K562 (cell line): ENCODE measurements around the gene TRPM4. TPM values are rescaled to one million over a fixed set of nuclear protein-coding genes. Genes with fewer than 3 reads are reported as not detected.

Source experiments
- ATAC-seq: fragments of 200-7000 bp; cut with Tn5 transposase; 3 replicates; pipeline ENCODE4 v1.9.1; 2020; ENCODE audit warnings: moderate library complexity
- BruUV-seq: library from RNA; stranded (reverse); fragments of 400-500 nt; replicated peaks from 2 replicates; lab custom pipeline; 2021; lab: Mats Ljungman, UMichigan
- CTCF ChIA-PET: fragments of 300-600 bp; formaldehyde crosslinking; extraction: SDS; loops from one replicate; lab custom pipeline; 2021; ENCODE audit warnings: low intra/inter-chr PET ratio; lab: Yijun Ruan, JAX
- POLR2A ChIA-PET: fragments of 300-600, 350-650 bp; sonication (Branson Sonifier 250); formaldehyde crosslinking; extraction: SDS; loops from one replicate; lab custom pipeline; 2021; ENCODE audit warnings: antibody characterized with exemption, inconsistent platforms; lab: Yijun Ruan, JAX
- DNase-seq, 4 experiments: peaks; one replicate each; pipeline versions ENCODE4 v3.0.0 to v3.0.0-alpha.2; 2011 to 2018; ENCODE audit warnings: low spot score in 3 of 4, mixed read lengths in 3 of 4; ENCODE audit errors: extremely low read depth in 1 of 4
- FAIRE-seq: peaks from 2 replicates; lab custom pipeline; 2011; peaks lifted over from hg19 to GRCh38; lab: Jason Lieb, UNC
- H2AFZ ChIP-seq: 2 replicates; pipeline ENCODE4 v1.6.0; 2011; ENCODE audit warnings: low read depth, low read length, control low read depth, inconsistent platforms
- H3K27ac ChIP-seq: fragments of 200-600 bp; 3 replicates; pipeline ENCODE4 v1.8.0; 2011; ENCODE audit warnings: low read depth, mild to moderate bottlenecking, control low read depth, inconsistent platforms, low read length, moderate library complexity, mixed read lengths; ENCODE audit errors: extremely low read depth
- H3K27me3 ChIP-seq, 2 experiments: fragments of 300-600 bp in 1 of 2; 2 replicates in 1 of 2; 3 replicates in 1 of 2; pipeline versions ENCODE4 v1.6.0 to v1.8.0; 2011; ENCODE audit warnings: inconsistent platforms in 2 of 2, low read length in 2 of 2, mild to moderate bottlenecking in 1 of 2, mixed read lengths in 1 of 2, moderate library complexity in 1 of 2; ENCODE audit not compliant: control insufficient read depth in 2 of 2, insufficient read depth in 2 of 2
- H3K36me3 ChIP-seq: fragments of 300-600 bp; 3 replicates; pipeline ENCODE4 v1.8.0; 2011; ENCODE audit warnings: mild to moderate bottlenecking, low read length, inconsistent platforms; ENCODE audit not compliant: control insufficient read depth, insufficient read depth
- H3K4me1 ChIP-seq, 2 experiments: fragments of 200-600 bp in 1 of 2; replicated peaks in 1 of 2; 2 replicates in 1 of 2; 3 replicates in 1 of 2; pipeline versions ENCODE4 v1.5.1 to v1.8.0; 2011; ENCODE audit warnings: inconsistent platforms in 2 of 2, low read length in 2 of 2, mild to moderate bottlenecking in 1 of 2, mixed read lengths in 1 of 2, moderate library complexity in 1 of 2; ENCODE audit not compliant: control insufficient read depth in 2 of 2, insufficient read depth in 2 of 2
- H3K4me2 ChIP-seq: 2 replicates; pipeline ENCODE4 v1.6.1; 2011; ENCODE audit warnings: low read length, control low read depth, inconsistent platforms, mixed read lengths; ENCODE audit not compliant: insufficient read depth
- H3K4me3 ChIP-seq: fragments of 200-600 bp; sonication (generic), shearing (Covaris generic); 2 replicates; pipeline ENCODE4 v1.5.1; 2016; ENCODE audit warnings: control low read depth, inconsistent platforms
- H3K79me2 ChIP-seq: fragments of 200-600 bp; 3 replicates; pipeline ENCODE4 v1.8.0; 2011; ENCODE audit warnings: low read length, inconsistent platforms; ENCODE audit not compliant: control insufficient read depth, insufficient read depth
- H3K9ac ChIP-seq, 2 experiments: 2 replicates each; pipeline versions ENCODE4 v1.6.0 to v1.6.1; 2011; ENCODE audit warnings: low read depth in 2 of 2, low read length in 2 of 2, control low read depth in 1 of 2, inconsistent platforms in 1 of 2, mild to moderate bottlenecking in 1 of 2, mixed read lengths in 1 of 2; ENCODE audit not compliant: insufficient read depth in 1 of 2
- H3K9me1 ChIP-seq: one replicate; pipeline ENCODE4 v1.6.0; 2011; ENCODE audit warnings: inconsistent platforms, mild to moderate bottlenecking, low read length, moderate library complexity; ENCODE audit not compliant: control insufficient read depth, insufficient read depth
- H3K9me3 ChIP-seq: replicated peaks from 2 replicates; pipeline ENCODE4 v1.5.1; 2011; ENCODE audit warnings: low read depth, low read length, inconsistent platforms; ENCODE audit not compliant: control insufficient read depth, insufficient read depth
- H4K20me1 ChIP-seq: replicated peaks from 2 replicates; pipeline ENCODE4 v1.6.1; 2011; ENCODE audit warnings: low read length, inconsistent platforms, mixed read lengths; ENCODE audit not compliant: control insufficient read depth, insufficient read depth
- FIP1L1 ChIP-seq: fragments of 200-400 bp; formaldehyde crosslinking; IDR thresholded peaks from 2 replicates; pipeline ENCODE4 v1.6.1; 2018; ENCODE audit warnings: mild to moderate bottlenecking, low read depth, low read length; ENCODE audit not compliant: poor library complexity, severe bottlenecking
- FOXJ3 ChIP-seq: sonication (generic); formaldehyde crosslinking; IDR thresholded peaks from 2 replicates; pipeline ENCODE4 v1.4.0; 2020; ENCODE audit warnings: mild to moderate bottlenecking, missing genetic modification reagents
- HNRNPLL ChIP-seq: fragments of 200-400 bp; formaldehyde crosslinking; IDR thresholded peaks from 2 replicates; pipeline ENCODE4 v1.6.1; 2017; ENCODE audit warnings: low read length, low read depth, mild to moderate bottlenecking; ENCODE audit not compliant: poor library complexity, severe bottlenecking
- NCOA4 ChIP-seq: fragments of 450-650 bp; IDR thresholded peaks from 2 replicates; pipeline ENCODE4 v1.6.1; 2018; ENCODE audit warnings: mild to moderate bottlenecking; ENCODE audit not compliant: partially characterized antibody
- NR2C2 ChIP-seq, 2 experiments: fragments of 200-800 bp in 1 of 2; sonication (Bioruptor generic) in 1 of 2; sonication (generic) in 1 of 2; formaldehyde crosslinking in 1 of 2; IDR thresholded peaks; 2 replicates each; pipeline versions ENCODE4 v1.6.1 to v1.8.0; 2016 to 2022; ENCODE audit warnings: mild to moderate bottlenecking in 1 of 2, missing compliant biosample characterization in 1 of 2, missing genetic modification characterization in 1 of 2, missing genetic modification reagents in 1 of 2
- PRDM10 ChIP-seq: fragments of 450-650 bp; IDR thresholded peaks from 2 replicates; pipeline ENCODE4 v1.6.1; 2018; ENCODE audit not compliant: partially characterized antibody
- RBM39 ChIP-seq: fragments of 200-400 bp; formaldehyde crosslinking; optimal IDR thresholded peaks from 2 replicates; pipeline ENCODE3; 2018; ENCODE audit warnings: low read depth, low read length
- ZNF449 ChIP-seq: fragments of 250-450 bp; sonication (Bioruptor Pico); IDR thresholded peaks from 2 replicates; pipeline ENCODE4 v1.8.0; 2022; ENCODE audit warnings: moderate library complexity, mild to moderate bottlenecking, inconsistent platforms
- ZNF586 ChIP-seq: fragments of 450-650 bp; formaldehyde crosslinking; conservative IDR thresholded peaks from 2 replicates; pipeline ENCODE4 v1.4.0; 2020; ENCODE audit warnings: mild to moderate bottlenecking, moderate library complexity
- ZZZ3 ChIP-seq: fragments of 450-650 bp; IDR thresholded peaks from 2 replicates; pipeline ENCODE4 v1.6.1; 2016; ENCODE audit warnings: antibody characterized with exemption, mild to moderate bottlenecking, moderate library complexity
- WGBS: fragments of 100-300 bp; shearing (Covaris generic); methylation state at CpG from one replicate; pipeline ENCODE4 v1.1.6; 2016; ENCODE audit warnings: low coverage, mixed read lengths; ENCODE audit not compliant: insufficient coverage; ENCODE audit errors: missing lambda C conversion rate; 5-methylcytosine and 5-hydroxymethylcytosine counted together
- in situ Hi-C: fragments of 300-500 bp; cut with MboI; formaldehyde crosslinking; loops from 4 replicates; pipeline ENCODE4 v1.15.0; 2018; ENCODE audit warnings: inconsistent platforms, mixed read lengths
- intact Hi-C: fragments of 100-400 bp; cut with micrococcal nuclease; formaldehyde crosslinking; loops from 2 replicates; pipeline ENCODE4 v1.14.2; 2022
- polyA plus RNA-seq, 8 experiments: library from polyadenylated mRNA; depleted of rRNA in 4 of 8; stranded (reverse) in 5 of 8; unstranded in 3 of 8; fragments of >200 nt; fragmentation: Nextera tagmentation in 2 of 8; fragmentation: Illumina TruSeq in 1 of 8; extraction: Ambion mirVana in 2 of 8; extraction: Trizol in 1 of 8; gene quantifications; 2 replicates each; pipeline versions ENCODE4 v1.2.1 to v1.2.3, GENCODE V29; 2011 to 2014; ENCODE audit warnings: inconsistent platforms in 1 of 8, missing spikeins in 1 of 8
- total RNA-seq, 7 experiments: library from RNA; depleted of rRNA in 6 of 7; stranded (reverse); fragments of >200 nt in 6 of 7; fragmentation: Illumina TruSeq in 2 of 7; extraction: Trizol in 2 of 7; gene quantifications; 2 replicates each; pipeline versions ENCODE4 v1.2.1 to v1.2.3, GENCODE V29; 2011 to 2021; ENCODE audit warnings: low replicate concordance in 1 of 7
- TF ChIP-seq, protein P1 (sequence below): fragments of 200-800 bp; sonication (Bioruptor generic); IDR thresholded peaks from 2 replicates; pipeline ENCODE4 v1.6.1; 2017; ENCODE audit warnings: missing genetic modification characterization, missing compliant biosample characterization

TRPM4 gene
- total and polyA plus RNA-seq, 9 of the 15 experiments (the other 6 are each of a cell fraction or from before 2014, with no cell fraction given) = 6.5 to 45.4 (median 15.2) TPM

DNA sequence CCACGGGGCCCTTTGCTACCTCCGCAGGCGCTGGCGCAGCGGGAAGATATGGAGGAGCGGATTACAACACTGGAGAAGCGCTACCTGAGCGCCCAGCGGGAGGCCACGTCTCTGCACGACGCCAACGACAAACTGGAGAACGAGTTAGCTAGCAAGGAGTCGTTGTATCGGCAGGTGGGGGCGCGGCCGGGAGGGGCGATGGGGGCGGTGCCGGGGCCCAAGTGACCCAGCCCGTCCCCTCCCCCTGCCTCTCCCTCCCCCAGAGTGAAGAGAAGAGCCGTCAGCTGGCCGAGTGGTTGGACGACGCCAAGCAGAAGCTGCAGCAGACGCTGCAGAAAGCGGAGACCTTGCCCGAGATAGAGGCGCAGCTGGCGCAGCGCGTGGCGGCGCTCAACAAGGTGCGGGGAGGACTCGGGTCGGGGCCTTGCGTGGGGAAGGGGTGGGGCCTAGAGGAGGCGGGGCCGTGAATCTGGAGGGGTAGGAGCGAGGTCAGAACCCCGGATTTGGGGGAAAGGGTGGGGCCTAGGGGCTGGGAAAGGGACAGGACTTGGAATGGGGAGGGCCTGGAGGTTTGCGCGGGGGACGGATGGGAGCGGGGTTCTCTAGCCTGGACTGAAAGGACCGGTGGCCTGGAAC is 24.5 kb upstream of the TRPM4 start:
- H3K9me1 ChIP-seq = no peaks in the 10 kb centered on the region
- peak overlapping the region; percentile 23 for H3K4me3 ChIP-seq
- in situ Hi-C loops (no loop called here), intact Hi-C loops (no loop called here)
- H4K20me1 ChIP-seq = no peaks in the 10 kb centered on the region
- DNase-seq (peak; percentile 38 to 56 (median 43)), ATAC-seq (peak; percentile 22), FAIRE-seq (no peak)
- H3K4me2 ChIP-seq = peak overlapping the region; percentile 62
- no peaks in the 10 kb centered on the region for H3K9me3 ChIP-seq
- peak overlapping the region in 1 of 2 experiments; percentile 59; a peak in 2 of 4 replicates for H3K9ac ChIP-seq
- 66% methylated on average over 15 of the region's 49 CpGs for WGBS
- H2AFZ ChIP-seq = peak overlapping the region; percentile 89; the same call in 1 of the 2 replicates
- peaks cover 17% of the 10 kb centered on the region; the same call in 2 of the 3 replicates for H3K79me2 ChIP-seq
- ChIA-PET POLR2A (interaction anchor here (0.5 to 0.6 kb wide), 3 partner anchors 10 to 29 kb away, joined by 3 read pairs; no protein-coding TSS in a partner anchor), CTCF (no interaction called here)
- no TSS peak for BruUV-seq
- no peaks in the 10 kb centered on the region for H3K27me3 ChIP-seq
- H3K36me3 ChIP-seq = peaks cover 60% of the 10 kb centered on the region; the same call in 2 of the 3 replicates
- no peak overlapping the region; the same call in 2 of the 3 replicates for H3K27ac ChIP-seq
- H3K4me1 ChIP-seq = peaks cover 22 to 68% of the 10 kb centered on the region in 2 experiments
- TF ChIP-seq HNRNPLL = peak; percentile 21
- TF ChIP-seq ZNF449 (CRISPR knock-in tag) = no peak
- TF ChIP-seq, protein P1, sequence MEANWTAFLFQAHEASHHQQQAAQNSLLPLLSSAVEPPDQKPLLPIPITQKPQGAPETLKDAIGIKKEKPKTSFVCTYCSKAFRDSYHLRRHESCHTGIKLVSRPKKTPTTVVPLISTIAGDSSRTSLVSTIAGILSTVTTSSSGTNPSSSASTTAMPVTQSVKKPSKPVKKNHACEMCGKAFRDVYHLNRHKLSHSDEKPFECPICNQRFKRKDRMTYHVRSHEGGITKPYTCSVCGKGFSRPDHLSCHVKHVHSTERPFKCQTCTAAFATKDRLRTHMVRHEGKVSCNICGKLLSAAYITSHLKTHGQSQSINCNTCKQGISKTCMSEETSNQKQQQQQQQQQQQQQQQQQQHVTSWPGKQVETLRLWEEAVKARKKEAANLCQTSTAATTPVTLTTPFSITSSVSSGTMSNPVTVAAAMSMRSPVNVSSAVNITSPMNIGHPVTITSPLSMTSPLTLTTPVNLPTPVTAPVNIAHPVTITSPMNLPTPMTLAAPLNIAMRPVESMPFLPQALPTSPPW (CRISPR knock-in tag) = 0 out of 2 replicates have a peak, but pooled peaks have one; percentile 59
- TF ChIP-seq ZZZ3 = no peak
- TF ChIP-seq NCOA4 = no peak
- TF ChIP-seq FOXJ3 (CRISPR knock-in tag) = no peak
- peak; percentile 82 for TF ChIP-seq PRDM10
- peak; percentile 6 for TF ChIP-seq FIP1L1
- no peak for TF ChIP-seq ZNF586
- TF ChIP-seq NR2C2 (CRISPR knock-in tag; IDR thresholded peaks at IDR 0.05) = no peak
- TF ChIP-seq NR2C2 (tag; IDR thresholded peaks at IDR 0.05) = no peak
- TF ChIP-seq RBM39 = no peak
